ENCODE data around the gene MAP4K4. TPM values are rescaled to one million over a fixed set of nuclear protein-coding genes. Genes with fewer than 3 reads are reported as not detected.

The MAP4K4 gene
- total and polyA plus RNA-seq, 2 of the 4 experiments (the other 2 are of a cell fraction) = 89.4 to 124 TPM

DNA sequence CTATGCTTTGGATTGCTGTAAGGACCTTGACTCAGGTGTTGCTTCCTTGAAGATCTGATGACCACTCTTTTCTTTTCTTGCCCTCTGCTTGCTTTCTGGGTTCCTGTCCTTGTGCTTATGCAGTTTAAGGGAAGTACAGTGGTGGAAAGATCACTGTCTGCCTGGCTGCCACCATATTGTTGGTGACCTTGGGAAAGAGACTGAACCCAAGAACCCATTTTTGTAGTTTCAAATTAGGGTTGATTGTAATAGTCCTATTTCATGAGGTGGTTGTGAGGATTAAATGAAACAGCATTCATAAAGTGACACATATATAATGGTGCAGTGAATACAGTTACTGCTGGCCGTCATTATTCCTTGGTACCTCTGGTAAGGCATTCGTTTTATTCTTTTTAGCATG is 41.1 kb downstream of the MAP4K4 start:
- no peak for DNase-seq
- no peak overlapping the region for H2BK5ac ChIP-seq (ENCODE audit: low read depth, low read length, poor library complexity, severe bottlenecking)
- H3K9me1 ChIP-seq (ENCODE audit: insufficient read depth, low read length) = peaks cover 40% of the 10 kb centered on the region
- in situ Hi-C loops (cut with MboI; ENCODE audit: low sequenced_read_pairs) (no loop called here), intact Hi-C loops (cut with micrococcal nuclease) (no loop called here), dilution Hi-C loops (cut with HindIII; ENCODE audit: low sequenced_read_pairs, unreplicated experiment) (no loop called here)
- H3K4me2 ChIP-seq (ENCODE audit: low read depth, low read length) = no peak overlapping the region
- H3K4me3 ChIP-seq (ENCODE audit: insufficient read depth, low read depth, low read length) = no peak overlapping the region
- H4K8ac ChIP-seq (ENCODE audit: low read depth in 2 of 2, low read length in 2 of 2) = no peak overlapping the region; a peak in 1 of 4 replicates
- BruUV-seq (replicated peaks) = no TSS peak
- H3K23ac ChIP-seq (ENCODE audit: low read depth, low read length) = no peak overlapping the region; the same call in 1 of the 2 replicates
- no peak overlapping the region for H3K56ac ChIP-seq (ENCODE audit: extremely low read depth, insufficient read depth, low read length)
- no peak overlapping the region for H2BK120ac ChIP-seq (ENCODE audit: low read depth, low read length)
- H3K9me3 ChIP-seq (ENCODE audit: control insufficient read depth, insufficient read depth, low read length) = no peaks in the 10 kb centered on the region
- H2AK5ac ChIP-seq (ENCODE audit: low read depth, low read length) = no peak overlapping the region
- no peak overlapping the region for H2AK9ac ChIP-seq (replicated peaks; ENCODE audit: low read depth, low read length, poor library complexity)
- H3K27me3 ChIP-seq (ENCODE audit: control insufficient read depth, insufficient read depth, low read length) = no peaks in the 10 kb centered on the region
- H3K18ac ChIP-seq (ENCODE audit: low read depth, low read length) = no peak overlapping the region
- POLR2A ChIA-PET (ENCODE audit: unreplicated experiment) = no interaction called here
- no peak overlapping the region for H3K14ac ChIP-seq (replicated peaks; ENCODE audit: low read depth, low read length)
- no peak for ATAC-seq (ENCODE audit: low read depth)
- peaks cover 88% of the 10 kb centered on the region for H4K20me1 ChIP-seq (ENCODE audit: insufficient read depth, low read length)
- H4K5ac ChIP-seq (ENCODE audit: low read depth, low read length) = no peak overlapping the region
- peaks cover 16 to 75% of the 10 kb centered on the region in 2 experiments for H3K79me1 ChIP-seq (ENCODE audit: low read depth in 1 of 2, low read length in 2 of 2)
- no peak overlapping the region for H3K4ac ChIP-seq (ENCODE audit: low read depth, low read length)
- H3K36me3 ChIP-seq (ENCODE audit: control insufficient read depth, insufficient read depth, low read length) = no peaks in the 10 kb centered on the region
- no peak overlapping the region for H4K91ac ChIP-seq (ENCODE audit: insufficient read depth, low read depth, low read length)
- no CpG with 5 or more reads among the region's 2 CpGs for WGBS, 2 experiments (ENCODE audit: extremely low coverage in 2 of 2, insufficient read length in 1 of 2)
- CTCF ChIA-PET = no interaction called here
- H3K9ac ChIP-seq (ENCODE audit: low read depth, low read length) = no peak overlapping the region
- H2AFZ ChIP-seq (replicated peaks; ENCODE audit: low read length, poor library complexity) = no peak overlapping the region
- no peak for TF ChIP-seq RAD21 (IDR thresholded peaks at IDR 0.05; ENCODE audit: low read length)
- no peak for TF ChIP-seq NFE2L2 (IDR thresholded peaks at IDR 0.05; ENCODE audit: low read depth, low read length)
- TF ChIP-seq MAZ (IDR thresholded peaks at IDR 0.05; ENCODE audit: borderline replicate concordance, low read depth, low read length) = no peak
- TF ChIP-seq CEBPB (IDR thresholded peaks at IDR 0.05; ENCODE audit: low read depth, low read length) = no peak
- no peak for TF ChIP-seq CHD1 (IDR thresholded peaks at IDR 0.05; ENCODE audit: low read depth, low read length)
- TF ChIP-seq BHLHE40 (IDR thresholded peaks at IDR 0.05; ENCODE audit: low read depth, low read length) = no peak
- H3K4me1 ChIP-seq (ENCODE audit: control insufficient read depth, insufficient read depth, low read length) = peaks cover 33% of the 10 kb centered on the region
- no peak overlapping the region for H2BK20ac ChIP-seq (ENCODE audit: low read depth, low read length)
- no peak overlapping the region for H3K27ac ChIP-seq (ENCODE audit: insufficient read depth, low read length)
- H2BK15ac ChIP-seq (ENCODE audit: low read depth, low read length) = no peak overlapping the region
